GM12891 (cell line): Measurements from ENCODE around the gene ALG13.
A peak's percentile ranks its signal among the peaks of the same experiment; 100 is the strongest.

Experiments used
- POLR2A ChIP-seq: IDR thresholded peaks from 2 replicates; pipeline ENCODE4 v1.6.1; 2011; ENCODE audit warnings: low read depth, low read length, control low read depth
- POLR2AphosphoS5 ChIP-seq: IDR thresholded peaks from 2 replicates; pipeline ENCODE4 v1.6.1; 2011; ENCODE audit warnings: low read depth, low read length, control low read depth
- TAF1 ChIP-seq: IDR thresholded peaks from 2 replicates; pipeline ENCODE4 v1.6.1; 2011; ENCODE audit warnings: low read depth, low read length, control low read depth

GRCh38 chrX:111680988-111681779 lies at the start of gene ALG13:
- TF ChIP-seq POLR2AphosphoS5 = peak; percentile 90
- TF ChIP-seq TAF1 = peak; percentile 70
- peak; percentile 87 for TF ChIP-seq POLR2A
